HepG2 (cell line): Measurements from ENCODE around the gene GPR155. TPM values are rescaled to one million over a fixed set of nuclear protein-coding genes. Genes with fewer than 3 reads are reported as not detected.

Experiments
- FOXA1 ChIP-seq, 2 experiments: fragments of 450-650 bp in 1 of 2; sonication (generic) in 1 of 2; formaldehyde crosslinking in 1 of 2; IDR thresholded peaks; 2 replicates each; pipeline versions ENCODE4 v1.4.0 to v1.6.1; 2016 to 2020; ENCODE audit warnings: missing genetic modification reagents in 1 of 2
- HMG20A ChIP-seq: IDR thresholded peaks from 2 replicates; pipeline ENCODE4 v1.6.1; 2016; ENCODE audit warnings: borderline replicate concordance
- PAF1 ChIP-seq: IDR thresholded peaks from 2 replicates; pipeline ENCODE4 v1.6.1; 2016; ENCODE audit warnings: missing genetic modification reagents, missing compliant biosample characterization
- SAP130 ChIP-seq: IDR thresholded peaks from 2 replicates; pipeline ENCODE4 v1.6.1; 2016; ENCODE audit warnings: low read depth
- ZKSCAN5 ChIP-seq: sonication (generic); formaldehyde crosslinking; IDR thresholded peaks from 2 replicates; pipeline ENCODE4 v1.5.1; 2020; ENCODE audit warnings: mild to moderate bottlenecking, missing genetic modification reagents
- ZNF180 ChIP-seq: sonication (generic); formaldehyde crosslinking; IDR thresholded peaks from 2 replicates; pipeline ENCODE4 v1.4.0; 2020; ENCODE audit warnings: low read depth, missing genetic modification reagents, borderline replicate concordance
- ZNF256 ChIP-seq: sonication (generic); formaldehyde crosslinking; conservative IDR thresholded peaks from 2 replicates; pipeline ENCODE4 v1.4.0; 2020; ENCODE audit warnings: missing genetic modification reagents
- ZNF891 ChIP-seq: sonication (generic); formaldehyde crosslinking; IDR thresholded peaks from 2 replicates; pipeline ENCODE4 v1.5.0; 2020; ENCODE audit warnings: mild to moderate bottlenecking, missing genetic modification reagents
- ZSCAN20 ChIP-seq: sonication (generic); formaldehyde crosslinking; IDR thresholded peaks from 2 replicates; pipeline ENCODE4 v1.4.0; 2020; ENCODE audit warnings: missing genetic modification reagents, mild to moderate bottlenecking, borderline replicate concordance
- polyA plus RNA-seq, 8 experiments: library from polyadenylated mRNA; depleted of rRNA in 3 of 8; stranded (reverse) in 7 of 8; unstranded in 1 of 8; fragments of >200 nt; fragmentation: Illumina TruSeq in 4 of 8; extraction: Trizol in 4 of 8; gene quantifications; 2 replicates each; pipeline versions ENCODE4 v1.2.1 to v1.2.3, GENCODE V29; 2011 to 2016; ENCODE audit warnings: low read depth in 4 of 8, missing spikeins in 1 of 8, mixed read lengths in 1 of 8; ENCODE audit not compliant: insufficient read depth in 1 of 8
- total RNA-seq, 5 experiments: library from RNA; depleted of rRNA; stranded (reverse); fragments of >200 nt; fragmentation: Illumina TruSeq; extraction: Trizol; gene quantifications; 2 replicates each; pipeline ENCODE4 v1.2.3, GENCODE V29; 2016; ENCODE audit warnings: low read depth in 1 of 5
- TF ChIP-seq, protein P1 (sequence below): sonication (generic); formaldehyde crosslinking; IDR thresholded peaks from 2 replicates; pipeline ENCODE4 v1.4.0; 2020; ENCODE audit warnings: missing genetic modification reagents
- TF ChIP-seq, protein P2 (sequence below): sonication (generic); formaldehyde crosslinking; IDR thresholded peaks from 2 replicates; pipeline ENCODE4 v1.4.0; 2020; ENCODE audit warnings: missing genetic modification reagents
- TF ChIP-seq, protein P3 (sequence below): sonication (generic); formaldehyde crosslinking; IDR thresholded peaks from one replicate; pipeline ENCODE4 v1.5.1; 2020; ENCODE audit warnings: mild to moderate bottlenecking, missing genetic modification reagents; ENCODE audit errors: not compliant biosample characterization
- TF ChIP-seq, protein P4 (sequence below): sonication (generic); formaldehyde crosslinking; IDR thresholded peaks from 2 replicates; pipeline ENCODE4 v1.8.0; 2022; ENCODE audit warnings: mild to moderate bottlenecking, missing genetic modification reagents, moderate library complexity

GPR155 gene
- total and polyA plus RNA-seq, 2 of the 13 experiments (the other 11 are each of a cell fraction or from before 2014, with no cell fraction given): 0.15 to 0.49 TPM

DNA sequence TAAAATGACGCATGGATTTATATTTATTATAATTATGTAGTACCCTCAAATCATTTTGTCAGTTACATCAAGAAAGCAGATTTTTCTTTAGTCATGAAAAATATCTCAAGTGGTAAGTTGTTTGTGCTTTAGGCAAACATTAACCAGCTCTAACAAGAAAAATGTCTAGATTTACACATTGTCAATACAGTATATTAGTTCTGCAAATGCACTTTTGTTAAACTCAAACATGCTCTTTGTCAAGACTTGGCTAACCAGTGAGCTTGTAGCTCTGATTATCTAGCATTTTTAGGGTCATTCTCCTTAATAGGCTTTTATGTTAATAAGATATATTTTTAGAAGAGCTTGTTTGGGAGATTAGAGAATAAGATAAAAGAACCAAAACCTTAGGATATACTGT, 58.6 kb downstream of the GPR155 start (continued):
- TF ChIP-seq, protein P1, sequence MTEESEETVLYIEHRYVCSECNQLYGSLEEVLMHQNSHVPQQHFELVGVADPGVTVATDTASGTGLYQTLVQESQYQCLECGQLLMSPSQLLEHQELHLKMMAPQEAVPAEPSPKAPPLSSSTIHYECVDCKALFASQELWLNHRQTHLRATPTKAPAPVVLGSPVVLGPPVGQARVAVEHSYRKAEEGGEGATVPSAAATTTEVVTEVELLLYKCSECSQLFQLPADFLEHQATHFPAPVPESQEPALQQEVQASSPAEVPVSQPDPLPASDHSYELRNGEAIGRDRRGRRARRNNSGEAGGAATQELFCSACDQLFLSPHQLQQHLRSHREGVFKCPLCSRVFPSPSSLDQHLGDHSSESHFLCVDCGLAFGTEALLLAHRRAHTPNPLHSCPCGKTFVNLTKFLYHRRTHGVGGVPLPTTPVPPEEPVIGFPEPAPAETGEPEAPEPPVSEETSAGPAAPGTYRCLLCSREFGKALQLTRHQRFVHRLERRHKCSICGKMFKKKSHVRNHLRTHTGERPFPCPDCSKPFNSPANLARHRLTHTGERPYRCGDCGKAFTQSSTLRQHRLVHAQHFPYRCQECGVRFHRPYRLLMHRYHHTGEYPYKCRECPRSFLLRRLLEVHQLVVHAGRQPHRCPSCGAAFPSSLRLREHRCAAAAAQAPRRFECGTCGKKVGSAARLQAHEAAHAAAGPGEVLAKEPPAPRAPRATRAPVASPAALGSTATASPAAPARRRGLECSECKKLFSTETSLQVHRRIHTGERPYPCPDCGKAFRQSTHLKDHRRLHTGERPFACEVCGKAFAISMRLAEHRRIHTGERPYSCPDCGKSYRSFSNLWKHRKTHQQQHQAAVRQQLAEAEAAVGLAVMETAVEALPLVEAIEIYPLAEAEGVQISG: no peak
- TF ChIP-seq, protein P2, sequence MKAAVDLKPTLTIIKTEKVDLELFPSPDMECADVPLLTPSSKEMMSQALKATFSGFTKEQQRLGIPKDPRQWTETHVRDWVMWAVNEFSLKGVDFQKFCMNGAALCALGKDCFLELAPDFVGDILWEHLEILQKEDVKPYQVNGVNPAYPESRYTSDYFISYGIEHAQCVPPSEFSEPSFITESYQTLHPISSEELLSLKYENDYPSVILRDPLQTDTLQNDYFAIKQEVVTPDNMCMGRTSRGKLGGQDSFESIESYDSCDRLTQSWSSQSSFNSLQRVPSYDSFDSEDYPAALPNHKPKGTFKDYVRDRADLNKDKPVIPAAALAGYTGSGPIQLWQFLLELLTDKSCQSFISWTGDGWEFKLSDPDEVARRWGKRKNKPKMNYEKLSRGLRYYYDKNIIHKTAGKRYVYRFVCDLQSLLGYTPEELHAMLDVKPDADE (CRISPR knock-in tag): no peak
- peak; percentile 41; the same call in 1 of the 2 replicates for TF ChIP-seq SAP130 (CRISPR knock-in tag)
- peak; percentile 59; the same call in 1 of the 2 replicates for TF ChIP-seq HMG20A
- TF ChIP-seq ZNF180: no peak
- TF ChIP-seq, protein P3, sequence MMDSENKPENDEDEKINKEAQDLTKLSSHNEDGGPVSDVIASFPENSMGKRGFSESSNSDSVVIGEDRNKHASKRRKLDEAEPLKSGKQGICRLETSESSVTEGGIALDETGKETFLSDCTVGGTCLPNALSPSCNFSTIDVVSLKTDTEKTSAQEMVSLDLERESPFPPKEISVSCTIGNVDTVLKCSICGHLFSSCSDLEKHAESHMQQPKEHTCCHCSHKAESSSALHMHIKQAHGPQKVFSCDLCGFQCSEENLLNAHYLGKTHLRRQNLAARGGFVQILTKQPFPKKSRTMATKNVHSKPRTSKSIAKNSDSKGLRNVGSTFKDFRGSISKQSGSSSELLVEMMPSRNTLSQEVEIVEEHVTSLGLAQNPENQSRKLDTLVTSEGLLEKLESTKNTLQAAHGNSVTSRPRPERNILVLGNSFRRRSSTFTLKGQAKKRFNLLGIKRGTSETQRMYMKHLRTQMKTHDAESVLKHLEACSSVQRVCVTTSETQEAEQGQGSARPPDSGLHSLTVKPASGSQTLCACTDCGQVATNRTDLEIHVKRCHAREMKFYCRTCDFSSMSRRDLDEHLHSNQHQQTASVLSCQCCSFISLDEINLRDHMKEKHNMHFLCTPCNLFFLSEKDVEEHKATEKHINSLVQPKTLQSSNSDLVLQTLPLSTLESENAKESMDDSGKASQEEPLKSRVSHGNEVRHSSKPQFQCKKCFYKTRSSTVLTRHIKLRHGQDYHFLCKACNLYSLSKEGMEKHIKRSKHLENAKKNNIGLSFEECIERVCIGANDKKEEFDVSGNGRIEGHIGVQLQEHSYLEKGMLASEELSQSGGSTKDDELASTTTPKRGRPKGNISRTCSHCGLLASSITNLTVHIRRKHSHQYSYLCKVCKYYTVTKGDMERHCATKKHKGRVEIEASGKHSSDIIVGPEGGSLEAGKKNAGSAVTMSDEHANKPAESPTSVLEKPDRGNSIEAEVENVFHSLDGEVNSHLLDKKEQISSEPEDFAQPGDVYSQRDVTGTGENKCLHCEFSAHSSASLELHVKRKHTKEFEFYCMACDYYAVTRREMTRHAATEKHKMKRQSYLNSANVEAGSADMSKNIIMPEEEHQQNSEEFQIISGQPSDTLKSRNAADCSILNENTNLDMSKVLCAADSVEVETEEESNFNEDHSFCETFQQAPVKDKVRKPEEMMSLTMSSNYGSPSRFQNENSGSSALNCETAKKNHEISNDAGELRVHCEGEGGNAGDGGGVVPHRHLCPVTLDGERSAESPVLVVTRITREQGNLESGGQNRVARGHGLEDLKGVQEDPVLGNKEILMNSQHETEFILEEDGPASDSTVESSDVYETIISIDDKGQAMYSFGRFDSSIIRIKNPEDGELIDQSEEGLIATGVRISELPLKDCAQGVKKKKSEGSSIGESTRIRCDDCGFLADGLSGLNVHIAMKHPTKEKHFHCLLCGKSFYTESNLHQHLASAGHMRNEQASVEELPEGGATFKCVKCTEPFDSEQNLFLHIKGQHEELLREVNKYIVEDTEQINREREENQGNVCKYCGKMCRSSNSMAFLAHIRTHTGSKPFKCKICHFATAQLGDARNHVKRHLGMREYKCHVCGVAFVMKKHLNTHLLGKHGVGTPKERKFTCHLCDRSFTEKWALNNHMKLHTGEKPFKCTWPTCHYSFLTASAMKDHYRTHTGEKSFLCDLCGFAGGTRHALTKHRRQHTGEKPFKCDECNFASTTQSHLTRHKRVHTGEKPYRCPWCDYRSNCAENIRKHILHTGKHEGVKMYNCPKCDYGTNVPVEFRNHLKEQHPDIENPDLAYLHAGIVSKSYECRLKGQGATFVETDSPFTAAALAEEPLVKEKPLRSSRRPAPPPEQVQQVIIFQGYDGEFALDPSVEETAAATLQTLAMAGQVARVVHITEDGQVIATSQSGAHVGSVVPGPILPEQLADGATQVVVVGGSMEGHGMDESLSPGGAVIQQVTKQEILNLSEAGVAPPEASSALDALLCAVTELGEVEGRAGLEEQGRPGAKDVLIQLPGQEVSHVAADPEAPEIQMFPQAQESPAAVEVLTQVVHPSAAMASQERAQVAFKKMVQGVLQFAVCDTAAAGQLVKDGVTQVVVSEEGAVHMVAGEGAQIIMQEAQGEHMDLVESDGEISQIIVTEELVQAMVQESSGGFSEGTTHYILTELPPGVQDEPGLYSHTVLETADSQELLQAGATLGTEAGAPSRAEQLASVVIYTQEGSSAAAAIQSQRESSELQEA (CRISPR knock-in tag): no peak
- TF ChIP-seq ZKSCAN5 (CRISPR knock-in tag): no peak
- TF ChIP-seq ZNF891 (CRISPR knock-in tag): no peak
- TF ChIP-seq PAF1 (CRISPR knock-in tag): no peak
- no peak for TF ChIP-seq ZNF256
- peak; percentile 38; the same call in 1 of the 2 replicates for TF ChIP-seq FOXA1 (IDR thresholded peaks at IDR 0.05)
- TF ChIP-seq FOXA1 (CRISPR knock-in tag; IDR thresholded peaks at IDR 0.05): peak; percentile 71
- TF ChIP-seq, protein P4, sequence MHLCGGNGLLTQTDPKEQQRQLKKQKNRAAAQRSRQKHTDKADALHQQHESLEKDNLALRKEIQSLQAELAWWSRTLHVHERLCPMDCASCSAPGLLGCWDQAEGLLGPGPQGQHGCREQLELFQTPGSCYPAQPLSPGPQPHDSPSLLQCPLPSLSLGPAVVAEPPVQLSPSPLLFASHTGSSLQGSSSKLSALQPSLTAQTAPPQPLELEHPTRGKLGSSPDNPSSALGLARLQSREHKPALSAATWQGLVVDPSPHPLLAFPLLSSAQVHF: no peak
- no peak for TF ChIP-seq ZSCAN20 (CRISPR knock-in tag)
